CD8-positive, alpha-beta memory T cell (primary cell): ENCODE data around the gene PTPRE. TPM values are rescaled to one million over a fixed set of nuclear protein-coding genes. Genes with fewer than 3 reads are reported as not detected.

Source experiments
- CTCF ChIA-PET: fragments of 350-600 bp; sonication (Branson Sonifier 250); formaldehyde crosslinking; loops from one replicate; lab custom pipeline; 2021; ENCODE audit warnings: antibody characterized with exemption; lab: Charles Lee
- POLR2A ChIA-PET: fragments of 350-600 bp; sonication (Branson Sonifier 250); formaldehyde crosslinking; loops from one replicate; lab custom pipeline; 2021; ENCODE audit warnings: antibody characterized with exemption; lab: Charles Lee
- DNase-seq, 5 donors: peaks; one replicate each; pipeline versions ENCODE4 v3.0.0 to v3.0.0-alpha.2; 2020 to 2022; ENCODE audit warnings: mixed read lengths in 1 of 5
- H3K27ac ChIP-seq: one replicate; pipeline ENCODE4 v1.7.0; 2013; ENCODE audit warnings: low read depth, mild to moderate bottlenecking, low read length, moderate library complexity
- H3K27me3 ChIP-seq: 2 replicates; pipeline ENCODE4 v1.7.0; 2013; ENCODE audit warnings: low read length, mild to moderate bottlenecking; ENCODE audit not compliant: insufficient read depth, poor library complexity, severe bottlenecking
- H3K36me3 ChIP-seq: 2 replicates; pipeline ENCODE4 v1.7.0; 2013; ENCODE audit warnings: mild to moderate bottlenecking, low read length, moderate library complexity; ENCODE audit not compliant: insufficient read depth
- H3K4me1 ChIP-seq: 2 replicates; pipeline ENCODE4 v1.7.0; 2013; ENCODE audit warnings: mild to moderate bottlenecking, low read length, moderate library complexity; ENCODE audit not compliant: insufficient read depth
- H3K4me3 ChIP-seq: 2 replicates; pipeline ENCODE4 v1.7.0; 2013; ENCODE audit warnings: mild to moderate bottlenecking, low read length
- H3K9me3 ChIP-seq: 2 replicates; pipeline ENCODE4 v1.7.0; 2013; ENCODE audit warnings: mild to moderate bottlenecking, low read length
- H3K27ac Mint-ChIP-seq, 8 donors: one replicate each; pipeline ENCODE4 v1.8.0; 2020 to 2021; ENCODE audit warnings: mixed read lengths in 8 of 8, mild to moderate bottlenecking in 6 of 8, inconsistent platforms in 3 of 8, moderate library complexity in 3 of 8
- H3K27me3 Mint-ChIP-seq, 2 donors: one replicate each; pipeline ENCODE4 v1.8.0; 2020 to 2021; ENCODE audit warnings: mixed read lengths in 2 of 2, mild to moderate bottlenecking in 1 of 2, moderate library complexity in 1 of 2
- H3K36me3 Mint-ChIP-seq, 3 donors: one replicate each; pipeline ENCODE4 v1.8.0; 2020 to 2021; ENCODE audit warnings: mixed read lengths in 3 of 3, inconsistent platforms in 1 of 3, mild to moderate bottlenecking in 1 of 3
- H3K4me1 Mint-ChIP-seq, 3 donors: one replicate each; pipeline ENCODE4 v1.8.0; 2020 to 2021; ENCODE audit warnings: mixed read lengths in 3 of 3, inconsistent platforms in 1 of 3, mild to moderate bottlenecking in 1 of 3
- H3K4me3 Mint-ChIP-seq, 7 donors: one replicate each; pipeline ENCODE4 v1.8.0; 2020 to 2021; ENCODE audit warnings: mixed read lengths in 7 of 7, mild to moderate bottlenecking in 6 of 7, moderate library complexity in 4 of 7, inconsistent platforms in 2 of 7
- H3K9me3 Mint-ChIP-seq, 5 donors: one replicate each; pipeline ENCODE4 v1.8.0; 2020 to 2022; ENCODE audit warnings: mixed read lengths in 5 of 5, mild to moderate bottlenecking in 3 of 5, moderate library complexity in 2 of 5, inconsistent platforms in 1 of 5
- polyA plus RNA-seq: library from polyadenylated mRNA; unstranded; fragments of 300-500 nt; fragmentation: Illumina TruSeq; gene quantifications from one replicate; pipeline ENCODE4 v1.2.3, GENCODE V29; 2021
- total RNA-seq, 2 experiments: library from RNA; stranded (reverse); gene quantifications; one replicate each; pipeline ENCODE4 v1.2.3, GENCODE V29; 2021

Gene PTPRE
- total and polyA plus RNA-seq, 3 experiments from 2014 or later: 25.2 to 29.5 (median 26.0) TPM

DNA sequence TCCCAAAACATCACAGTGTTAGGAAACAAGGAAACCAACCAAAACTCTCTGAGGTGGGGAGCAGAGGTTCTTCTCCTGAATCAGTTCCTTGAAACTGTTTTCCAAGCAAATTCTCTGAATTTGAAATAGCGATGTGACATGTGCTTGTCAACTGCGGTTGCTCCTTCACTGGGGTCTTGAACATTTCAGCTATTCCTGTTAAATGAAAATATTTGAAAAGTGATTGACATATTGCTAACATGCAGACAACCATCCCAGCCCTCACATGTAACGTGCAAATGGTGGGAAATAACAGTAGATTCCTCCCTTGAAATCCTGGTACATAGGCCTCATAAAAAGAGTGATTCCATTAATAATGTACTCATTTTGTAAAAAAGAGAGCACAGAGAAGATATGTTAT is 203.4 kb downstream of the PTPRE start:
- H3K9me3 Mint-ChIP-seq: no peaks in the 10 kb centered on the region
- H3K27me3 Mint-ChIP-seq: no peaks in the 10 kb centered on the region
- no peak overlapping the region for H3K4me3 Mint-ChIP-seq
- no peaks in the 10 kb centered on the region for H3K9me3 ChIP-seq
- no peak for DNase-seq
- H3K4me3 ChIP-seq: no peak overlapping the region
- H3K36me3 Mint-ChIP-seq: no peaks in the 10 kb centered on the region
- H3K27ac Mint-ChIP-seq: no peak overlapping the region
- no peak overlapping the region for H3K27ac ChIP-seq
- POLR2A ChIA-PET: no interaction called here
- no peaks in the 10 kb centered on the region for H3K36me3 ChIP-seq
- H3K4me1 Mint-ChIP-seq: peaks cover 0 to 10% (median under 1%) of the 10 kb centered on the region in 3 donors
- CTCF ChIA-PET: no interaction called here
- H3K27me3 ChIP-seq: no peaks in the 10 kb centered on the region
- H3K4me1 ChIP-seq: no peaks in the 10 kb centered on the region

DNA sequence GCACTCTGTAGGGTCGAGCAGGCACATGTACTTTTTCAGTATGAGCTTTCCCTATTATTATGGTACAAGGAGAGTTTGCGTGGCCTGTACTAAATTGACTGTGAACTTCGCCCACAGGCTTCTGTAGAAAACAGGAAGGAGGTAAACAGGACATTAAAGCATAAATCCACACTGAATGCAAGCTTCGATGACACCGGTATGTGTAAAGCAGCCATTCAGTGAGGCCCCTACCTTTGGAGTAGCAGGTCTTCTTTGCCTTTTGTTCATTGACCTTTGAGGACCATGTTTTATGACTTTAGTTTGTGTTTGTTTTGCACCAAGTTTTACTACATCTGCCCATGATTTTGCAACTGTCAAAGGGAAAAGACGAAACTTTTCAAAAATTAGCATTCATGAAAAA is 204.8 kb downstream of the PTPRE start:
- no peak overlapping the region for H3K27ac Mint-ChIP-seq
- ChIA-PET POLR2A (no interaction called here), CTCF (no interaction called here)
- peaks cover 0 to 10% (median 0%) of the 10 kb centered on the region in 3 donors for H3K4me1 Mint-ChIP-seq
- H3K9me3 Mint-ChIP-seq: no peaks in the 10 kb centered on the region
- DNase-seq: no peak
- H3K9me3 ChIP-seq: no peaks in the 10 kb centered on the region
- no peaks in the 10 kb centered on the region for H3K36me3 ChIP-seq
- H3K27me3 ChIP-seq: no peaks in the 10 kb centered on the region
- H3K27me3 Mint-ChIP-seq: no peaks in the 10 kb centered on the region
- H3K36me3 Mint-ChIP-seq: no peaks in the 10 kb centered on the region
- H3K27ac ChIP-seq: no peak overlapping the region
- H3K4me1 ChIP-seq: no peaks in the 10 kb centered on the region
- no peak overlapping the region for H3K4me3 ChIP-seq
- no peak overlapping the region for H3K4me3 Mint-ChIP-seq

- Mint-ChIP-seq H3K36me3 (no peaks in the 10 kb centered on the region), H3K4me3 (no peak overlapping the region), H3K4me1 (peaks cover 0 to 10% (median 0%) of the 10 kb centered on the region in 3 donors), H3K27me3 (no peaks in the 10 kb centered on the region), H3K27ac (no peak overlapping the region), H3K9me3 (no peaks in the 10 kb centered on the region)
- Histone ChIP-seq H3K4me3 (no peak overlapping the region), H3K36me3 (no peaks in the 10 kb centered on the region), H3K27me3 (no peaks in the 10 kb centered on the region), H3K9me3 (no peaks in the 10 kb centered on the region), H3K27ac (no peak overlapping the region), H3K4me1 (no peaks in the 10 kb centered on the region)
- ChIA-PET CTCF (interaction anchor here (1.5 kb wide), 1 partner anchor 11 kb away, joined by 6 read pairs; no protein-coding TSS in a partner anchor), POLR2A (no interaction called here)
- no peak for DNase-seq
These were observed 206.1 kb downstream of the PTPRE start for GRCh38 chr10:128113026-128113425.

DNA sequence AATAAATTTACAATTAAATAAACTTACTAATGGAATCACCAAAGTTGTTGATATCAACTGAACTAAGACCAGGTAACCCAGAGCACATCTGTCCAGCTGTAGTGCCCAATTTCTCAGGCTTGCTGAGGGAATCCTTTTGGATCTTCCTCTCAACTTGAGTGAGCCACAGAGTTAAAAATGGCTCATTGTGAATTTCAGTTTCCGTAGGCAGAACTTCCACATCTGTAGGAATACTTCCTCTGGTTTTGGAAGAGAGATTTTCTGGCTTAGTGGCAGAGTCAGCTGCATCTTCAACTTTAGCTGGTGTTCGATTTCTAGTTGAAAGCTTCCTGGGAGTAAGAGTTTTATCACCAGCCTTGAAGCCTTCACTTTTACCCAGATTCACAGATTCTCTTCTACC is 208.0 kb downstream of the PTPRE start:
- no peak overlapping the region for H3K4me3 ChIP-seq
- H3K27ac ChIP-seq: no peak overlapping the region
- no peaks in the 10 kb centered on the region for H3K36me3 Mint-ChIP-seq
- peaks cover 0 to 3% of the 10 kb centered on the region in 2 donors for H3K27me3 Mint-ChIP-seq
- H3K36me3 ChIP-seq: no peaks in the 10 kb centered on the region
- no peaks in the 10 kb centered on the region for H3K27me3 ChIP-seq
- H3K9me3 ChIP-seq: no peaks in the 10 kb centered on the region
- no peak overlapping the region for H3K27ac Mint-ChIP-seq
- POLR2A ChIA-PET: no interaction called here
- DNase-seq: no peak
- H3K4me3 Mint-ChIP-seq: no peak overlapping the region
- no peaks in the 10 kb centered on the region for H3K4me1 ChIP-seq
- no peaks in the 10 kb centered on the region for H3K9me3 Mint-ChIP-seq
- peaks cover 0 to 18% (median 0%) of the 10 kb centered on the region in 3 donors for H3K4me1 Mint-ChIP-seq
- CTCF ChIA-PET: interaction anchor here (0.8 to 1.1 kb wide), 2 partner anchors 79 to 97 kb away, joined by 3 read pairs; no protein-coding TSS in a partner anchor

- DNase-seq: no peak
- Histone ChIP-seq H3K36me3 (no peaks in the 10 kb centered on the region), H3K4me3 (no peak overlapping the region), H3K4me1 (no peaks in the 10 kb centered on the region), H3K27me3 (no peaks in the 10 kb centered on the region), H3K27ac (no peak overlapping the region), H3K9me3 (no peaks in the 10 kb centered on the region)
- H3K9me3 Mint-ChIP-seq: no peaks in the 10 kb centered on the region
- H3K36me3 Mint-ChIP-seq: no peaks in the 10 kb centered on the region
- CTCF ChIA-PET: interaction anchor here (0.8 to 1.1 kb wide), 2 partner anchors 80 to 97 kb away, joined by 3 read pairs; no protein-coding TSS in a partner anchor
- H3K4me1 Mint-ChIP-seq: peaks cover 0 to 18% (median 0%) of the 10 kb centered on the region in 3 donors
- no peak overlapping the region for H3K27ac Mint-ChIP-seq
- POLR2A ChIA-PET: no interaction called here
- H3K4me3 Mint-ChIP-seq: no peak overlapping the region
- peaks cover 0 to 3% of the 10 kb centered on the region in 2 donors for H3K27me3 Mint-ChIP-seq
These were observed 208.5 kb downstream of the PTPRE start for GRCh38 chr10:128115356-128115755.

- H3K4me3 Mint-ChIP-seq: no peak overlapping the region
- no peaks in the 10 kb centered on the region for H3K9me3 Mint-ChIP-seq
- no peak overlapping the region for H3K4me3 ChIP-seq
- DNase-seq: no peak
- H3K4me1 ChIP-seq: no peaks in the 10 kb centered on the region
- POLR2A ChIA-PET: no interaction called here
- no peaks in the 10 kb centered on the region for H3K36me3 Mint-ChIP-seq
- CTCF ChIA-PET: interaction anchor here (1.1 to 1.6 kb wide), 3 partner anchors 13 to 81 kb away, joined by 3 to 4 read pairs (median 4); no protein-coding TSS in a partner anchor
- peaks cover 4 to 27% (median 4%) of the 10 kb centered on the region in 3 donors for H3K4me1 Mint-ChIP-seq
- no peaks in the 10 kb centered on the region for H3K27me3 ChIP-seq
- peaks cover 0 to 3% of the 10 kb centered on the region in 2 donors for H3K27me3 Mint-ChIP-seq
- H3K27ac ChIP-seq: no peak overlapping the region
- H3K36me3 ChIP-seq: no peaks in the 10 kb centered on the region
- H3K9me3 ChIP-seq: no peaks in the 10 kb centered on the region
- H3K27ac Mint-ChIP-seq: no peak overlapping the region
These were observed 209.3 kb downstream of the PTPRE start for GRCh38 chr10:128116187-128116586.

DNA sequence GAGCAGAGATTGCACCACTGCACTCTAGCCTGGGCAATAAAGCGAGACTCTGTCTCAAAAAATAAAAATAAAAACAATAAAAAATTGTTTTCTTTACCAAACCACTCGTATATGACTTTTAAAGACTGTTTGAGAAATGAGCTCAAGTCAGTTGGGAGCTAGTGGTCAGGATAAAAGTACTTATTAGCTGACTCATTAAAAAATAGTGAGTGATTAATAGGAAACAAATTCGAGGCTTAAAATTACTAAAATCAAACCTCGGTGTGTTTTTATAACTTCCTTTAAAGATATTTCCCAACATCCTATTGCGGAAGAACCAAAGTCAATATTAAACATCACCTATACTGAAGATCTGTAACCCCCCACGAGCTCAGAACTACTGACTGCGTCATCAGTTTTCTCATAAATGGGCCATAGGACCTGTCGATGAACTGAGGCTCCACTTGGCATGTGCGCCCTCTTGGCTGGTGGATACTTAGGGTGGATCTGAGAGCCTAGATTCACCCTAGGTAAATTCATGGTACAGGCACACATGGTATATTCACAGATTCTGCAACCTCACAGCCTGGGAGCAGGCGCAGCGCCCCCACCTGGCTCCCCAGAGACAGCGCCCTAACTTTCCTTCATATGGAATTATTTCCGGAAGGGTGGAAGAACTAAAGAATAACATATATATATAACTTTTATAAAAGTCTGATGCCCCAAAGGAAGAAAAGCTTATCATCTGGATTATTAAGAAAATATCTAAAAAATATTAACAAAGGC is 210.1 kb downstream of the PTPRE start:
- H3K27me3 Mint-ChIP-seq: peaks cover 0 to 8% of the 10 kb centered on the region in 2 donors
- no peaks in the 10 kb centered on the region for H3K9me3 Mint-ChIP-seq
- no peak overlapping the region for H3K4me3 ChIP-seq
- DNase-seq: no peak
- no peaks in the 10 kb centered on the region for H3K36me3 ChIP-seq
- POLR2A ChIA-PET: no interaction called here
- H3K9me3 ChIP-seq: no peaks in the 10 kb centered on the region
- no peak overlapping the region for H3K27ac ChIP-seq
- H3K4me3 Mint-ChIP-seq: no peak overlapping the region
- H3K27me3 ChIP-seq: no peaks in the 10 kb centered on the region
- no peaks in the 10 kb centered on the region for H3K36me3 Mint-ChIP-seq
- CTCF ChIA-PET: interaction anchor here (1.4 to 1.6 kb wide), 2 partner anchors 14 to 52 kb away, joined by 4 read pairs; no protein-coding TSS in a partner anchor
- peaks cover 4 to 32% (median 7%) of the 10 kb centered on the region in 3 donors for H3K4me1 Mint-ChIP-seq
- H3K27ac Mint-ChIP-seq: no peak overlapping the region
- no peaks in the 10 kb centered on the region for H3K4me1 ChIP-seq

DNA sequence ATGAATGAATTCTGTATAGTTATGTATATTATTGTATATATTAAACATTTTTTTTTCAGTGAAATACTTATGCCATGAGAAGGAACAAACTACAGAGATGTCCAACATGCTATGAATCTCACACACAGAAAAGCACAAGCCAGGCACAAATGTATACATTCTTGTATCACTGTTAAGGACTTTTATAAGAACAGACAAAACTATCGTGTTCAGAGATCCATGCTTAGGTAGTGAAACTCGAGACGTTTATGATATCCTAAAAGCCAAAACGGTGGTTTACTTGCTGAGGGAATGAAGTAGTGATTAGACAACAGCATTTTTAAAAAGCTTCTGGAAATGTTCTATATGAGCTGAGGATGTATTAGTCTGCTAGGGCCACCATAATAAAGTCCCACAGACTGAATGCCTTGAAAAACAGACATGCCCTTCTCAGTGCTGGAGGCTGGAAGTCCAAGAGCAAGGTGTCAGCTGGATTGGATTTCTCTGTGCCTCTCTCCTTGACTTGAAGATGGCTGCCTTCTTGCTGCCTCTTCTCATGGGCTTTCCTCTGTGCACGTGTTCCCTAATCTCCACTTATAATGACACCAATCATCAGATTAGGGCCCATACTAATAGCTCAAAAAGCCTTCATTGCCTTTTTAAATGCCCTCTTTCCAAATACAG is 215.0 kb downstream of the PTPRE start:
- H3K27ac Mint-ChIP-seq: peak overlapping the region in 2 of 8 donors; percentile 13 to 25
- ChIA-PET POLR2A (no interaction called here), CTCF (no interaction called here)
- H3K9me3 ChIP-seq: no peaks in the 10 kb centered on the region
- peaks cover 21% of the 10 kb centered on the region for H3K27me3 ChIP-seq
- peaks cover 19 to 40% of the 10 kb centered on the region in 2 donors for H3K27me3 Mint-ChIP-seq
- H3K9me3 Mint-ChIP-seq: no peaks in the 10 kb centered on the region
- H3K4me3 Mint-ChIP-seq: peak overlapping the region in 1 of 7 donors; percentile 20
- peaks cover 21% of the 10 kb centered on the region for H3K4me1 ChIP-seq
- H3K27ac ChIP-seq: no peak overlapping the region
- no peaks in the 10 kb centered on the region for H3K36me3 ChIP-seq
- peaks cover 0 to 1% (median 0%) of the 10 kb centered on the region in 3 donors for H3K36me3 Mint-ChIP-seq
- peaks cover 27 to 64% (median 45%) of the 10 kb centered on the region in 3 donors for H3K4me1 Mint-ChIP-seq
- no peak overlapping the region for H3K4me3 ChIP-seq
- no peak for DNase-seq
